NCI-H345 (cell line): Measurements from ENCODE around the gene PXN.
A peak's percentile ranks its signal among the peaks of the same experiment; 100 is the strongest.
"Not testable (repeated sequence)": the region's sequence is repeated elsewhere in the genome, so short reads cannot be mapped to it uniquely, and the experiment has no call there.

Source experiments
- DNase-seq: peaks from one replicate; lab custom pipeline; 2025; lab: John Stamatoyannopoulos, UW

PXN gene

DNA sequence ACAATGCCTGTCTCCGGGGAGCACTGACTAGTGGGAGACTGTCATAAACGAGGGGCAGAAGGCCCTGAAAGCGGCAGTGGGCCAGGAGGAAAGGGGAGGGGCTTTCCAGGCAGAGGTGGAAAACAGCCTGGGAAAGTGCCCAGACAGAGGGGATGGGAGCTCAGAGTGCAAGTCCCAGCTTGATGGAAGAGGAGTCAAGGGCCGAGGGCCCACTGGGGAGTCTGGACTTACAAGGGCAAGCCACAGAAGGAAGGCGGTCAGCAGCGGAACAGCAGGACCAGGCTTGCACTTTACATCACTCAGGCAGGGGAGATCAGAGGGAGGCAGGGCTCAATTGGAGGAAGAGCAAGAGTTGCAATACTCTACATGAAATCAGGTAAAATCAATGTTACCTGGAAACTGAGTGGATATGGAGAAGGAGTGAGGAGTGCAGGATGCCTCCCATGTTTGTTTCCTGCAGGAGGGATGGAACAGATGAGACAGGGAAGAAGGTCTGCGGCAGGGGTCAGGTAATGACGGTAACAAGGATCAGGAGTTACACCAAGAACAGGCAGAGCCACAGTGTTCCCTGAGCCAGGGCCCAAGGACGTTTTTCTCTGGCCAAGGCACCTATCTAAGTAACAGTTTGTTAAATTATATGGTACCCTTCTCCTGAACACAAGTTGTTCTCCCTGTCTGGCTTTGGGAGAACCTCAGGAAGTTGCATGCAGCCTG is 23.8 kb downstream of the PXN start:
- no peak for DNase-seq

DNA sequence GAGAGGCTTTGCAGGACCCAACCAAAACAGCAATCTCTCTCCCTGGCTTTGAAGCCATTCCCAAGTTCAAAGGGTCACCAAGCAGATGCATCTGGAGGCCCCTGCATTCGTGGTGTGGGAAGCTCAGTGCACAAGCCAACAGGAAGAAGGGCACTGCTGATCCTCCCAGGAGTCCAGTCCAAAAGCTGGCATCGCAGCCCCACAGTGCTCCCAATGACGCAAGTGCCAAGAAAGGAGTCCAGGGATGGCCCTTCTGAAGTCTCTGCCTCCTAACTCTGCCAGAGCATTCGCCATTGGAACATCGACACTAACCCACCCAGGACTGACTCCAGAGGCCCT is 25.1 kb downstream of the PXN start:
- no peak for DNase-seq

DNA sequence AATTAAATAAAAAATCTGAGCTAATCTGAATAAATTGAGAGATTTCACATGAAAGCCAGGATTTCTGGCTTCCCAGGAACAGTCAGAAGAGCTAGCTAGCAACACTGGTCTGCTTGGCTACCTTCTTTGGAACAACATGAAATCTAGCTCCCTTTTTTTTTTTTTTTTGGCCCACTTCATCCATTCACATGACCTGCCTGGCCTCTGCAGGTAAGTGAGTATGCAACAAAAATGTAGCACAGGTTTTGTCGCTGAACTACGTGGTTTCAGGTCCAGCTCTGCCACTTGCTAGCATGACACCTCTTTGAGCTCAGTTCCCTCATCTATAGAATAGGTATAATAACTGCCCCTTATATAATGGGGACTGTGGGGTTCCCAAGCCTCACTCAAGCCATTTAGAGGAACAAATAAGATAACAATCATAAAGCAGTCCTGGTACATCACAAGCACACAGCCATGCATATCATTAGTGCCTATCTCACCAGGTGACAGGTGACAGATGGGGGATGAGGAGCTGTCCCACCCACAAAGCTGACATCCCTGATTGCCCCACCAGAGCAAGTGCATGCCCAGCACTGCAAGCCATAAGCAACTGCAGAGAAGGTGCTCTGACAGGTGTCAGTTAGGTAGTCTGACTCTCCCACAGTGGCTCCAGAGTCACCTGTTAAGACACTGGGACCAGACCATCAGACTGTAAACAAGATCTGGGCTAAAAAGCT is 25.6 kb downstream of the PXN start:
- no peak for DNase-seq

DNA sequence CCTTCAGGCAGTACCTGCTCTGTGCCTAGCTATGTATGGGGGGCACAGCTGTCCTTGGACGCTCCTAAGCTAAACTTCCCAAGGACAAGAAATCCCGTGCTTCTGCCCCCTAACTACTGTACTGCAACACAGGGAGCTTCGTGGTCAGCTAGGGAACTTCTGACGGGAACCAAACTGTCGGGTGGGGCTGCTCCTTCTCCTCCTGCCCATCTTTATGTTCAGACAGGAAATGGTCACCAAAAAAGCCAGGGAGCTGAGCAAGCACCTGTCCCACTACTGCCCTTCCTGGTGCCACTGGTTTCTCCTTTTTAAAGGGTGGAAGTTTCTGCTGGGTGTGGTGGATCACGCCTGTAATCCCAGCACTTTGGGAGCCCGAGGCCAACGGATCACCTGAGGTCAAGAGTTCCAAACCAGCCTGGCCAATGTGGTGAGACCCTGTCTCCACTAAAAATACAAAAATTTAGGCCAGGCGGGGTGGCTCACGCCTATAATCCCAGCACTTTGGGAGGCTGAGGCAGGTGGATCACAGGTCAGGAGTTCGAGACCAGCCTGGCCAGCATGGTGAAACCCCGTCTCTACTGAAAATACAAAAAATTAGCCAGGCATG is 26.6 kb downstream of the PXN start:
- no peak for DNase-seq

DNA sequence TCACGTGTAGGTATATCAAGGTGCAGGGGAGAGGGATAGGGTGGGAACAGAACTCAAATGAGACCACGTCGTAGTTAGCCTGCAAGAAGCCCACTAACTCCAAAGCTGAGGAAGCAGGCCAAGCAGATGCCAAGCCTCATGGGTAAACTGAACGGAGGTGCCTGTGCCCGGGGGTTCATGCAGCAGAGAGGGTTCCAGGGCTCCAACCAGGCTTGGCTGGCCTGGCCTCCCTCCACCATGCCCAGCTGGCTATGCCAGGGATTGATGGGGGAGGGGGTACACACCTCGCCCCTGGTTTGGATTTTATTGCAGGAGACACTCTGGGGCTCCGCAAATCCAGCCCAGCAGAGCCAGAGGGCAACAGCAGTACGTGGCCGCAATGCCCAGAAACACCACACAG is 27.3 kb downstream of the PXN start:
- DNase-seq, result no peak

DNA sequence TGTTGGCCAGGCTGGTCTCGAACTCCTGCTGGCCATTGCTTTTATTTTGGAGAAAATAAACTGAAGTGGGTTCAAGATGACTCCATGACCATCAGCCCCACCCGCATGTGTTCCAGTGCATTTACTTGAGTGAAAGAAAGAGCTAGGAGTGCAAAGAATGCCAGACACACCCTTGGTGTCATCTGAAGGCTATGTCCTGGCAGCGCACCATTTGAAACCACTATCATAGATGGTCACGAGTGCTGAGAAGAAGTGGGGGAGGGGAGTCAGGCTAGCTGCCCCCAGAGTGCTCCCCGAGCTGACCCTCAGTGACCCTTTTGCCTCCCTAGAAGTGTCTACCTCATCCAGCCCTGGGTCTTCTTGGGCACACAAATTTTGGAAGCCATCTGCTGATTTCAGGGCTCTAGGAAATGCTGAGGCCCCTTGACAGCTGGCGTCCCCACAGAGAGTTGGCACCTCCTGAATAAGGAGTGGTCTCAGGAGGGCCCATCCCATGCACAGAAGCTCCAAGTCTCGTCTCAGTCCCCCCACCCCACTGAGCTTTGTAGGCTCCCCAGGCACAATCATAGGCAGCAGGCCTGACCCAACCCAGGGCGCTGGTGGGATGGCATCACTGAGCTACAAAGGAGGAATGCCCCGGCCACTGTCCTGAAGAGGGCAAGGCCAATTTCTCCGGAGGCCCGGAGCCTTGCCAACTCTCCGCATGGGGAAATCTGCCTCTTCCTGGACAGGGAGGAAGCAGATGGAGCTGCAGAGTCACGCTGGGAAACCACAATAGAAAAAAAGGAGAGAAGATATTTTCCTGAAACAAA is 28.0 kb downstream of the PXN start:
- DNase-seq, result no peak

DNA sequence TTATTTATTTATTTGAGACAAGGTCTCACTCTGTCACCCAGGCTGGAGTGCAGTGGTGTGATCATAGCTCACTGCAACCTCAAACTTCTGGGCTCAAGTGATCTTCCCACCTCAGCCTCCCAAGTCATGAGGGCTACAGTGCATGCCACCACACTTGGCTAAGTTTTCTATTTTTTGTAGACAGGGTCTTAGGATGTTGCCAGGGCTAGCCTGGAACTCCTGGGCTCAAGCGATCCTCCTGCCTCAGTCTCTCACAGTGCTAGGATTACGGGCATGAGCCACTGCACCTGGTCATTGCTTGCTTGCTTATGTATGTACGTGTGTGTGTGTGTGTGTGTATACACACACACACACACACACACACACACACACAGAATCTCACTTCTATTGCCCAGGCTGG is 28.7 kb downstream of the PXN start:
- not testable (repeated sequence) for DNase-seq

DNA sequence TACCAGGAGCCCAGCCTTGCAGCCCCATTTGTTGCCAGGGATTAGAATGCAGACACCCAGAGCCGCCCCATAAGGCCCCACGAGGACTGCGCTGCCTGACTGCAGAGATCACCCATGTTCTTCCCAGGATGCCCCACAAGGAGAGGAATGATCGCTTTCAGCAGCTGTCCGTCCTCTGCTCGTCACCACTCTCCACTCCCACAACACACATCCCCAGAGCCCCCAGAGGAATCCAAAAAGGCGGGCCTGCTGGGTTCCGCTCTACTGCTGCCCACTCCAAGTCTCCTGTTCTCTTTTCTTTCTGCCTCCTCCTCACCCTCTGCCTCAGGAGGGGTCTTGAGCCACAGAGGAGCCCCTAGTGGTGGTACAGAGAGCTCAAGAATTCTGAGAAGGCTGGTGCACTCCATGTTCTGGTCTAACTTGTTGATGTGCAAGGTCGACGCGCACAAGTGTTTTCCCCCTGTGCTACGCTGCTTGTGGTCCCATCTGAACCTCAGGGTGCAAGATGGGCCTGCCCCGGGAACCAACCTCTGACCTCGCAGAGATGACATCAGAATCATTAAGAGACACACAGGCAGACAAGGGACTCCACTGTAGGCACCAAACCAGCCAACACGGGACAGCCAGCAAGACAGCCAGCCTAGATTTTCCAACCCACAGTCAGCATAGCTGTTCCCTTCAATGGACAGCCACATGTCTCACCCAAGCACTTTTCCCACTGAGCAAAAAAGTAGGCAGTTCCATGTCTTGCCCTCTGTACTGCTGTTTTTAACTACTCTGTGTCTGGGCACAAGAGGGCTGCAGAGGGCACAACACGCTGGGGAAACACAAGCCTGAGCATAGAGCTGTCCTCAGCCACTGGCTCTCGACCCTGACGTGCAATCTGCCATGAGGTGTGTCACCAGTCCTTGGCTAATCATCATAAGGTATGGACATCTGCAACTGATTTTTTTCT is 29.9 kb downstream of the PXN start:
- DNase-seq, result no peak

DNA sequence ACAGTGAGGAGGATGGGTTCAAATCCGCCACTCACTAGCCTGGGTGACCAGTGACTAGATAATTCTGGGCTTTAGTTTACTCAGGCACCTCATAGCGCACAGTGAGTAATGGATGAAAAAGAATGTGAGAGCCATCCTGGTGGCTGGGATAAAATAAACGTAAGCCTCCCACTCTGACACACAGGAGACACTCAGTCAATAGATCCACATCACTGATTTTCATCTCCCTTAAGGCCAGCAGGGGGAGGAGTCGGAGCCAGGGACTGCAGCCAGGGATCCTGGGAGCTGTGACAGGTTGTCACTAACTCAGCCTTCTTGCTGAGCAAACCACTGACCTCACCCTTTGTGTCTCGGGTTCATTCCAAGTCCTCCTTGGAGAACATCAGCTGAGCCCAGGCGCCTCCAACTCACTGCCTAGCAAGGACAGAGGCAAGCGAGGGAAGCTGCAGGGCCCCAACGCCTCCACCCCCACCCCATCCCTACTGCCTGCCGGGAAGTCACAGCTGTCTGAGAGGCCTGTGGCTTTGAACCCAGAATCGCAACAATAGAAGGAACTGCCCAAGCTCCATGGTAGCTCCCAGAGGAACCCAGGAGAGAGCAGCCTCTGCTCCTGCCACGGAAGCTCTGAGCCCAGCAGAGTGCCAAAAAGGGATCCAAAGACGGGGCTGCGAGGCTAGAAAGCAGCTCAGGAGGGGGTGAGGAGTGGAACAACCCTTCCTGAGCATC is 30.7 kb downstream of the PXN start:
- DNase-seq, result peak; percentile 42

DNA sequence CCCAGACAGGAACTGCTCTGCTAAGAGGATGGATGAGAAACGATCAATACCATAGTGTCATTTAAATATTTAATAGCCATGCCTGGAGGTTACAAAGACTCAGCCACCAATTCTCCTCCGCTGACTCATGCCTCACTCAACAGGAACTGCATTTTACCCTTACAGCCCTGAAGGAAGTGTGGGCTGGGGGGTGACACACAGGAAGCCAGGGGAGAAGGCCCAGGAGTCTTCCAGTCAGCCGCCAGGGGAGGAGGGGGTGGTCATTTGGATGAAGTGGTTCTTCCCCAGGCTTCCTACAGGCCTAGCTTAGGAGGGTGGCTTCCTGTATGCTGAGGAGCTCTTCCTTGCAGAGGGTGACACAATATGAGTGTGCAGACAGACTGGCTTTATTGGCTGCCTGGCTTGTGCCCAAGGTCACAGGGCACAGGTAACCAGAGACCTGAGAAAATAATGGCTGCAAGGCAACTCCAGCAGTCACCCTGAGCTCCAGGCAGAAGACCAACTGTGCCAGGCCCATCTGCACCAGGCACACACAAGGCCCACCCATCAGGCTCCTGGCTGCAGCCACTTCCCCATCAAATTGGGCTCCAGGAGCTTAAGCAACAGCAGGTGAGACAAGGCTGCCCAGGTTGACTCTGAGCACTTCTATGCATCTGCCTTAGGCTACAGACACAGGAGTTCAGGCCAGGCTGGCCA is 34.1 kb downstream of the PXN start:
- no peak for DNase-seq

DNA sequence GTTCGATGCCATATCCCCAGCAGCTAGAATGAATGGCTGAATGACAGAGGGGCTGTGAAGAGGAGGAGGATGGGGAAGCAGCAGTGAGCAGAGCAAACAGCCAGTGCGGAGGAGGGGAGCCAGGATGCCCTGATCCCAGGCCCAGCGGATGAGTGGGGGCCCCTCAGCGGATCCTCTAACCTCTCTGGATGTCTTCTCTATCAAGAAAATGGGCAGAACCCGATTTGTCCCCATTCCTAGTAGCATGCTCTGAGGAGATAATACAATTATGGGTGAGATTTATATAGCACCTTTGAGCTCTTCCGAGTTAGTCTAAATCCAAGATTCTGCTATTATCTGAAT is 34.6 kb downstream of the PXN start:
- no peak for DNase-seq

DNA sequence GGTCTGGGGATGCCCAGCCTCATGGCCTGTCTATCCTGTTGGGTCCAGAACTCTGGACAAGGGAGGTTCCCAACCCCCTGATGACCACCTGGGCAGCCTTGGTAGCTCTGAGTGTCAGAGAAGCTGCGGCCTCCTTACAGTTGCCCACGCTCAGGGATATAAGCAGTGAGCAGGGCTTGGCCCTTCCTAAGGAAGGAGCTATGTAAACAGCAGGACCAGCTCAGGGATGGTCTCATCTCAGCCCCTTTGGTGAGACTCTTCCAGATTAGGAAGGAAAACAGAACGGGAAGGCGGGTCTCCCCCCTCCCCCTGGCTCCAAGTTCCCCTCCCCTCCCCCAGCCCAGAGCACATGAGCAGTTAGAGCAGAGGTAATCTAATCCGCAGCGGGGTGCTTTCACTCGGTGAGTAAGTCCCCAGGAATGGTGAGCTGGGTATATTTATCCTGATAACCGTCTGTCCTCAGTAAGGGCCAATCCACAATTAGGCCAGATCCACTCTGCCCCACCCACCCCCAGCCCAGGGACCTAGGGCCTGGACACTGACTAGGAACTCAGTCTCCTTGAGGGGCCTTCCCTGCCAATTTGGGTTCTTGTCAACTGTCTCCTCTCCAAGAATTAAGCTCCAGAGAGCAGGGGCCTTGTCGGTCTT is 35.1 kb downstream of the PXN start:
- no peak for DNase-seq

DNA sequence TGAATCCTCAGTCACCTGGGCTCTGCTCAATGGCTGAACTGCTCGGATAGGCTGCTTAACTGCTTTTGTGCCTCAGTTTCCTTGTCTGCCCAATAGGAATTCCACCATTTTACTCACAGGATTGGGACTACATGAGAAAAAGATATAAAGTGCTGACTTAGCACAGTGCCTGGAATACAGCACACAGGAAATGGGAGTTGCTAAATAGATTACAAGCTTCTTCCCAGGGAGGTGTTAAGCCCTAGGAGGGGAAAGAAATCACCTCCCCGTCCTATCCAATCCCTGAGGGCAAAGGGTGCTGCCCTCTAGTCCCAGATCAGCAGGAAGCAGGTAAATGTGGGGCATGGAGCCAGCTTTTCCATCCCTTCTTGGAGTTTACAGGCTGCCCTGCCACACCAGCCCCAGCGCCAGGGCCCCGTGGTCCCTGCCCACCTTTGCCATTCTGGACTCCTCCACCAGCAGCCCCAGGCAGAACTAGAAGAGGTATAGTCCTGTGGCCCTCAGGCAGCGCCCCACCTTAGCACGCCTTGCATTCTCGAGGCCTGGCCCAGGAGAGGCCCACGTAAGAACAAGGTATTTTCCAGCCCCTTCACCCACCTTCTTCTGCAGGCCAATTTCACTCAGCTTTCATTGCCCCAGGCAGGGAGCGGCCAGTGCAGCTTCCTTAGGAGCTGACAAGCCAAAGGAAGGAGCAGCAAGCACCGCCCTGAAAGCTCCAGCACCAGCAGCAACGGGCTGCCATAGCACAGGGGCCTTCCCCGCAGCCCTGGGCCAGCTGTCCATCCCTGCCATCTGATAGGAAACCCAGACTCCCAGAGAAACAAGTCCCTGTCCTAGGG is 35.8 kb downstream of the PXN start:
- DNase-seq, result no peak

DNA sequence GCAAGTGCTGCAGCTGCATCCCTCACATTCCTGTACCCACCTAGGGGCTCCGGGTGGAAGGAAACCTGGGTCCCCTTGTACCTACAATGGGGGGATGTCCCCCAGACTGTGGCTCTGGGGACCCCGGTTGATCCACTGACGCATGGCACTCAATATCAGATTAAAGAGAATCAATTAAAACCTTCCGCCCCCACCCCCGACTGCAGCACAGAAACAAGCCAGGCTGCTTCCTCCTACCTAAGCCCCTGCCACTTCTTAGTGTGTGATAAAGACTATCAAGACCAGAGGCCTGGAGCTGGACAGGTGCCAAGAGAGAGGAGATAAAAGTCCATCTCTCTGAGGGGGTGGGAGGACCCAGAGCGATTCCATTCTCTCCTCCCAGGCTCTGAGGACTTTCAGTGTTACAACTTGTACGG is 36.5 kb downstream of the PXN start:
- no peak for DNase-seq

DNA sequence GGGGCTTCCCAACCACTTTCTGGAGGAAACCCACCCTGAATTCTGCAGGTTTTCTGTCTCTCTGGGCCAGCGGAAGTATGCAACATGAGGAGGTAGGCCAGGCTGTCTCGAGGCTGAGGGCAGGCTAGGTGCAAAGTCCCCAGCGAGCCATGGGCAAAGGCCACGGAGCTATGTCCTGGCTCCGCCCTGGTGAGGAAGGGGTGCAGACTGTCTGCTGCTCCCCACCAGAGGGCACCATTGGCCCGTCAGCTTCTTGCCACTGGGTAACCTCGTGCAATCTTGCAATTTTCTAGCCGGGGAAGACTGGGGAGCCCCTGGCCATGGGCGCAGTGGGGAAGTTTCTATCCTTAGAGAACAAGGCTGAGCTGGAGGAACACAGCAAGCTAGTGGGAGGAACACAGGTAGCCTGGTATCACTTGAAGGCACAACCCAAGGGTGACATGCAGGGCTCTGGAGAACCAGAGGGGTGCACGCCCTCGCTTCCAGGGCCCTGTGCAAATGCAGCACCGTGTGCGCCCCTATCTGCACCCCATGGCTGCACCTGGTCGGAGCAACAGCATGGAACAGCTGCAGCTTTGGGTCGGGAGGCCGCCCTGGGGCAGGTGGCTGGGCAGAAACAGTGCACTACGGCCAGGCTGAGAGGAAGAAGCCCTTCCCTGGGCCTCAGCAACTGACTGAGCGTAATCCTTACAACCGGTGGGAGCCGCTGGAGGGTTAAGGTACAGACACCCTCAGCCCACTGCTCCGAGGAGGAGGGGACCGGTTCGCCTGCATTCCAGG is 37.0 kb downstream of the PXN start:
- DNase-seq, result peak; percentile 74

DNA sequence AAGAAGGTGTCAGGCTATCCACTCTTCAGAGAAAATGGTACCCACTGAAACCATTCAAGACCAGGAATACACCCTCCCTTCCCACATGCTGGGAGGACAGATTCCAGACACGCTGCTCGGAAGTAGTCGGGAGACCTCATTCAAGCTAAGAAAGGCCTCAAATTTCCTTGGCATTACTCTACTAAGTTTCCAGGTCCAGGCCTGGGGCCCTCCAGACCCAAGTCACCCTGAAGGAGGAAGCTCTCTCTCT is 37.6 kb downstream of the PXN start:
- no peak for DNase-seq

DNA sequence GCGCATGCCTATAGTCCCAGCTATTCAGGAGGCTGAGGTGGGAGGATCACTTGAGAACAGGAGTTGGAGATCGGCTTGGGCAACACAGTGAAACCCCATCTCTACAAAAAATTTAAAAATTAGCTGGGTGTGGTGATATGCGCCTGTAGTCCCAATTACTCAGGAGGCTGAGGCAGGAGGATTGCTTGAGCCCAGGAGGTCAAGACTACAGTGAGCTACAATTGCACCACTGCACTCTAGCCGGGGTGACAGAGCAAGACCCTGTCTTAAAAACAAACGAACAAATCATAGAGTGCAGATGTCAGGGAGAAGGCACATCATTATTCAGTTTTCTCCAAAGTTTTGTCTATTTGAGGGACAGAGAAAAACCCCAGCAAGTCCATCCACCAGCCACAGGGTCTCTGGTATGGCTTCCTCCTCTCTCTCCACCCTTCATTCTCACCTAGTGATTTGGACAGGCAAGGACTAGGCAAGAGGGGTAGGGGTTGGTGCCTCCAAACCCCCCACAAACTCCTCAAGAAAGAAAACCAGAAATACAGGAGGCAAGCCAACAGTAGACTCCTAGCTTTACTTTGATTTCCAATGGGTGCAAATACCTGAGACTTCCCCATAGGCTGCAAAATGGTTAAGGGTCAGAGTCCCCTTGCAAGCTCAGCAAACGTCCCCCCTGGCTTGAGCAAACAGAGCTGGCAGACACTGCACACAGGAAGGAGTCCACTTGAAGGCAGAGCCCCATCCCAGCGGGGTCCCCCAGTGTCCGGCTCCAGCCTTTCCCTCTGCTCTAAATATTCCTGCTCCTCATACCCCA is 38.1 kb downstream of the PXN start:
- DNase-seq, result peak; percentile 6
